ENCODE results near the gene CLASRP. TPM values are rescaled to one million over a fixed set of nuclear protein-coding genes. Genes with fewer than 3 reads are reported as not detected.

The CLASRP gene
- total RNA-seq, 1 experiment from 2014 or later: 79.9 TPM

- TF ChIP-seq RAD21 (IDR thresholded peaks at IDR 0.05; ENCODE audit: low read depth) (no peak), ELF1 (IDR thresholded peaks at IDR 0.05; ENCODE audit: borderline replicate concordance, low read depth) (no peak), ZBTB33 (IDR thresholded peaks at IDR 0.05; ENCODE audit: extremely low read depth, insufficient replicate concordance, low read length) (no peak), SRF (IDR thresholded peaks at IDR 0.05; ENCODE audit: low read depth) (no peak), TCF7L2 (IDR thresholded peaks at IDR 0.05; ENCODE audit: borderline replicate concordance, extremely low read depth, insufficient read depth, insufficient read length) (no peak), ZNF274 (IDR thresholded peaks at IDR 0.05; ENCODE audit: low read depth, low read length) (no peak), ZFX (IDR thresholded peaks at IDR 0.05) (no peak), FOSL1 (IDR thresholded peaks at IDR 0.05; ENCODE audit: low read depth) (no peak), YY1 (IDR thresholded peaks at IDR 0.05; ENCODE audit: extremely low read depth, insufficient replicate concordance, low read depth, low read length) (no peak), EZH2 (IDR thresholded peaks at IDR 0.05) (no peak)
Observed at GRCh38 chr19:45096700-45097099, 57.9 kb downstream of the CLASRP start (continued).

- ATAC-seq (no peak), DNase-seq (ENCODE audit: low read depth, low spot score) (no peak)
- ChIA-PET POLR2A (no interaction called here), RAD21 (ENCODE audit: low non-redundant PET in 1 of 2, low total read pairs in 2 of 2, uncharacterized antibody in 2 of 2, unreplicated experiment in 2 of 2) (no interaction called here), CTCF (no interaction called here)
- Histone ChIP-seq H4K20me1 (ENCODE audit: insufficient read depth) (no peaks in the 10 kb centered on the region; the same call in 1 of the 2 replicates), H3K4me3 (replicated peaks in 1 of 2; ENCODE audit: low read depth in 1 of 2, low read length in 2 of 2) (no peak overlapping the region), H2AFZ (ENCODE audit: low read depth, low read length, poor library complexity, severe bottlenecking) (no peak overlapping the region), H3K27me3 (ENCODE audit: insufficient read depth, low read length) (no peaks in the 10 kb centered on the region), H3K27ac (ENCODE audit: low read depth, low read length) (no peak overlapping the region), H3K9me2 (ENCODE audit: insufficient read depth) (no peaks in the 10 kb centered on the region), H3K4me2 (ENCODE audit: low read length) (peak overlapping the region; percentile 41; the same call in 1 of the 2 replicates), H3K79me2 (ENCODE audit: insufficient read depth, low read length) (peaks cover 95% of the 10 kb centered on the region), H3K4me1 (ENCODE audit: control insufficient read depth in 1 of 2, insufficient read depth in 2 of 2, low read length in 2 of 2) (peaks cover 12 to 40% of the 10 kb centered on the region in 2 experiments; a peak in 3 of 4 replicates), H3K36me3 (ENCODE audit: control insufficient read depth in 1 of 2, insufficient read depth in 2 of 2, low read length in 2 of 2) (no peaks in the 10 kb centered on the region), H3K9me3 (ENCODE audit: control insufficient read depth in 1 of 2, insufficient read depth in 1 of 2, low read depth in 1 of 2, low read length in 2 of 2) (no peaks in the 10 kb centered on the region), H3K9ac (ENCODE audit: low read length) (peak overlapping the region; percentile 29; the same call in 1 of the 2 replicates)
- TF ChIP-seq FOSL1 (IDR thresholded peaks at IDR 0.05; ENCODE audit: low read depth) (no peak), POLR2A (IDR thresholded peaks at IDR 0.05; ENCODE audit: borderline replicate concordance, extremely low read depth, insufficient read depth, insufficient read length) (no peak)
- no TSS peak for BruUV-seq (replicated peaks)
- intact Hi-C loops (cut with micrococcal nuclease): loop anchor here (10.0 kb wide), 2 partner anchors 77 to 677 kb away; partner anchors contain the start of genes BLOC1S3 and TRAPPC6A
Observed at GRCh38 chr19:45097450-45097775, 58.6 kb downstream of the CLASRP start.

Measured in HCT116 (cell line).